ENCODE measurements around the gene LRP6.

Gene LRP6

DNA sequence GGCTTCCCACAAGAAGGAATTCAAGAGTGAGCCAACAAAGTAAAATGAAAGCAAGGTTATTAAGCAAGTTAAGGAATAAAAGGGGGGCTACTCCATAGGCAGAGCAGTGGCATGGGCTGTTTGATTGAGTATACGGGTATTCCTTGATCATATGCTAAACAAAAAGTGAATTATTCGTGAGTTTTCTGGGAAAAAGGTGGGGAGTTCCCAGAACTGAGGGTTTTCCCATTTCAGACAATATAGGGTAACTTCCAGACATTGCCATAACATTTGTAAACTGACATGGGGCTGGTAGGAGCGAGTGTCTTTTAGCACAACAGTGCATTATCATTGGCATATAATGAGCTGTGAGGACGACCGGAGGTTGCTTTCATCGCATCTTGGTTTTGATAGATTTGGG is 198.1 kb downstream of the LRP6 start:
- FAIRE-seq, result no peak
